ENCODE data around the gene ALDH3A2.

- TF ChIP-seq EZH2 (IDR thresholded peaks at IDR 0.05) (no peak), CTCF (IDR thresholded peaks at IDR 0.05) (no peak)
Observed at GRCh38 chr17:19705771-19706770, 57.5 kb downstream of the ALDH3A2 start.

Measured in neural progenitor cell (in vitro differentiated cells).